HepG2 (cell line): ENCODE results near the gene GALNT8.

Experiments
- ATF1 ChIP-seq: IDR thresholded peaks from 2 replicates; pipeline ENCODE4 v1.6.1; 2016; ENCODE audit warnings: mild to moderate bottlenecking, control low read depth
- GABPA ChIP-seq, 2 experiments: IDR thresholded peaks; 2 replicates each; pipeline ENCODE4 v1.6.1; 2011 to 2016; ENCODE audit warnings: low read depth in 2 of 2, low read length in 1 of 2, missing biosample characterization in 1 of 2, missing genetic modification characterization in 1 of 2
- GATAD2A ChIP-seq: IDR thresholded peaks from 2 replicates; pipeline ENCODE4 v1.6.1; 2016
- GLI4 ChIP-seq: sonication (generic); formaldehyde crosslinking; IDR thresholded peaks from 2 replicates; pipeline ENCODE4 v1.5.1; 2020; ENCODE audit warnings: missing genetic modification reagents, mild to moderate bottlenecking, moderate library complexity, borderline replicate concordance
- HDAC1 ChIP-seq: sonication (generic); formaldehyde crosslinking; IDR thresholded peaks from 2 replicates; pipeline ENCODE4 v1.5.1; 2020; ENCODE audit warnings: mild to moderate bottlenecking, missing genetic modification reagents
- LCORL ChIP-seq, 2 experiments: fragments of 450-650 bp in 1 of 2; sonication (generic) in 1 of 2; formaldehyde crosslinking in 1 of 2; IDR thresholded peaks; 2 replicates each; pipeline versions ENCODE4 v1.5.0 to v1.6.1; 2017 to 2020; ENCODE audit warnings: antibody characterized with exemption in 1 of 2, missing genetic modification reagents in 1 of 2
- MAZ ChIP-seq, 2 experiments: sonication (generic) in 1 of 2; formaldehyde crosslinking in 1 of 2; IDR thresholded peaks; 2 replicates each; pipeline versions ENCODE4 v1.5.0 to v1.6.1; 2012 to 2020; ENCODE audit warnings: low read depth in 2 of 2, mild to moderate bottlenecking in 2 of 2, borderline replicate concordance in 1 of 2, improper control_type of control experiment in 1 of 2, low read length in 1 of 2, missing genetic modification reagents in 1 of 2, moderate library complexity in 1 of 2
- PRDM15 ChIP-seq: sonication (generic); formaldehyde crosslinking; IDR thresholded peaks from 2 replicates; pipeline ENCODE4 v1.4.0; 2020; ENCODE audit warnings: missing genetic modification reagents
- REXO4 ChIP-seq: sonication (generic); formaldehyde crosslinking; IDR thresholded peaks from 2 replicates; pipeline ENCODE4 v1.8.0; 2022; ENCODE audit warnings: missing genetic modification reagents, mild to moderate bottlenecking, borderline replicate concordance
- ZNF670 ChIP-seq: sonication (generic); formaldehyde crosslinking; IDR thresholded peaks from 2 replicates; pipeline ENCODE4 v1.8.0; 2022; ENCODE audit warnings: mild to moderate bottlenecking, missing genetic modification reagents, borderline replicate concordance
- ZZZ3 ChIP-seq: sonication (generic); formaldehyde crosslinking; IDR thresholded peaks from 2 replicates; pipeline ENCODE4 v1.4.0; 2020; ENCODE audit warnings: missing genetic modification reagents, mild to moderate bottlenecking, borderline replicate concordance
- TF ChIP-seq, protein P1 (sequence below): IDR thresholded peaks from 2 replicates; pipeline ENCODE4 v1.4.0; 2020; ENCODE audit warnings: mild to moderate bottlenecking, missing genetic modification reagents
- TF ChIP-seq, protein P2 (sequence below): sonication (generic); formaldehyde crosslinking; IDR thresholded peaks from 2 replicates; pipeline ENCODE4 v1.5.0; 2020; ENCODE audit warnings: mild to moderate bottlenecking, missing genetic modification reagents, moderate library complexity
- TF ChIP-seq, protein P3 (sequence below): sonication (generic); formaldehyde crosslinking; IDR thresholded peaks from 2 replicates; pipeline ENCODE4 v1.5.1; 2020; ENCODE audit warnings: mild to moderate bottlenecking, missing genetic modification reagents, moderate library complexity

DNA sequence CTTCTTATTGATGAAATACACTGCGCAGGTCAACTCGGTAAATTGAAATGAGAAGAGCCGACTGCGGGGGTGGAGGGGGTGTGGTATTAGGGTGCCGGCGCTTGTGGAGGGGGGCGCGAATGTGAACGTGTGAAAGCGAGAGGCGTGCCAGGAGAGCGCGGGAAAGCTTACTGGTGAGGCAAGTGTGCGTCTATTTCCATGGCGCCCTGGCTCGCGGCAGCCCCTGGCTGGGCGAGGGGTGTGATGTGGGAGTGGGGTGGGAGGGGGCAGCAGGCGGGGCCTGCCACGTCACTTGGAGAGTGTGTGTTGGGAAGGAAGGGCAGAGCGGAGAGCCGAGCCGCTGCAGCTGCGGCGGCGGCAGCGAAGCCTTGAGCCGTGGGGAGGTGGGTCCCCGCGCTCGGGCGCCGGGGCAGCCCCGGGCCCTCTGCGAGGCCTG, 88.8 kb downstream of the GALNT8 start:
- TF ChIP-seq, protein P1, sequence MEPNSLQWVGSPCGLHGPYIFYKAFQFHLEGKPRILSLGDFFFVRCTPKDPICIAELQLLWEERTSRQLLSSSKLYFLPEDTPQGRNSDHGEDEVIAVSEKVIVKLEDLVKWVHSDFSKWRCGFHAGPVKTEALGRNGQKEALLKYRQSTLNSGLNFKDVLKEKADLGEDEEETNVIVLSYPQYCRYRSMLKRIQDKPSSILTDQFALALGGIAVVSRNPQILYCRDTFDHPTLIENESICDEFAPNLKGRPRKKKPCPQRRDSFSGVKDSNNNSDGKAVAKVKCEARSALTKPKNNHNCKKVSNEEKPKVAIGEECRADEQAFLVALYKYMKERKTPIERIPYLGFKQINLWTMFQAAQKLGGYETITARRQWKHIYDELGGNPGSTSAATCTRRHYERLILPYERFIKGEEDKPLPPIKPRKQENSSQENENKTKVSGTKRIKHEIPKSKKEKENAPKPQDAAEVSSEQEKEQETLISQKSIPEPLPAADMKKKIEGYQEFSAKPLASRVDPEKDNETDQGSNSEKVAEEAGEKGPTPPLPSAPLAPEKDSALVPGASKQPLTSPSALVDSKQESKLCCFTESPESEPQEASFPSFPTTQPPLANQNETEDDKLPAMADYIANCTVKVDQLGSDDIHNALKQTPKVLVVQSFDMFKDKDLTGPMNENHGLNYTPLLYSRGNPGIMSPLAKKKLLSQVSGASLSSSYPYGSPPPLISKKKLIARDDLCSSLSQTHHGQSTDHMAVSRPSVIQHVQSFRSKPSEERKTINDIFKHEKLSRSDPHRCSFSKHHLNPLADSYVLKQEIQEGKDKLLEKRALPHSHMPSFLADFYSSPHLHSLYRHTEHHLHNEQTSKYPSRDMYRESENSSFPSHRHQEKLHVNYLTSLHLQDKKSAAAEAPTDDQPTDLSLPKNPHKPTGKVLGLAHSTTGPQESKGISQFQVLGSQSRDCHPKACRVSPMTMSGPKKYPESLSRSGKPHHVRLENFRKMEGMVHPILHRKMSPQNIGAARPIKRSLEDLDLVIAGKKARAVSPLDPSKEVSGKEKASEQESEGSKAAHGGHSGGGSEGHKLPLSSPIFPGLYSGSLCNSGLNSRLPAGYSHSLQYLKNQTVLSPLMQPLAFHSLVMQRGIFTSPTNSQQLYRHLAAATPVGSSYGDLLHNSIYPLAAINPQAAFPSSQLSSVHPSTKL (CRISPR knock-in tag), result no peak
- no peak for TF ChIP-seq REXO4 (CRISPR knock-in tag)
- no peak for TF ChIP-seq LCORL (IDR thresholded peaks at IDR 0.05)
- TF ChIP-seq LCORL (CRISPR knock-in tag; IDR thresholded peaks at IDR 0.05), result no peak
- TF ChIP-seq ATF1 (CRISPR knock-in tag), result no peak
- TF ChIP-seq GATAD2A (CRISPR knock-in tag), result no peak
- no peak for TF ChIP-seq PRDM15
- no peak for TF ChIP-seq HDAC1
- TF ChIP-seq, protein P2, sequence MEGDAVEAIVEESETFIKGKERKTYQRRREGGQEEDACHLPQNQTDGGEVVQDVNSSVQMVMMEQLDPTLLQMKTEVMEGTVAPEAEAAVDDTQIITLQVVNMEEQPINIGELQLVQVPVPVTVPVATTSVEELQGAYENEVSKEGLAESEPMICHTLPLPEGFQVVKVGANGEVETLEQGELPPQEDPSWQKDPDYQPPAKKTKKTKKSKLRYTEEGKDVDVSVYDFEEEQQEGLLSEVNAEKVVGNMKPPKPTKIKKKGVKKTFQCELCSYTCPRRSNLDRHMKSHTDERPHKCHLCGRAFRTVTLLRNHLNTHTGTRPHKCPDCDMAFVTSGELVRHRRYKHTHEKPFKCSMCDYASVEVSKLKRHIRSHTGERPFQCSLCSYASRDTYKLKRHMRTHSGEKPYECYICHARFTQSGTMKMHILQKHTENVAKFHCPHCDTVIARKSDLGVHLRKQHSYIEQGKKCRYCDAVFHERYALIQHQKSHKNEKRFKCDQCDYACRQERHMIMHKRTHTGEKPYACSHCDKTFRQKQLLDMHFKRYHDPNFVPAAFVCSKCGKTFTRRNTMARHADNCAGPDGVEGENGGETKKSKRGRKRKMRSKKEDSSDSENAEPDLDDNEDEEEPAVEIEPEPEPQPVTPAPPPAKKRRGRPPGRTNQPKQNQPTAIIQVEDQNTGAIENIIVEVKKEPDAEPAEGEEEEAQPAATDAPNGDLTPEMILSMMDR (CRISPR knock-in tag), result no peak
- no peak for TF ChIP-seq ZZZ3 (CRISPR knock-in tag)
- TF ChIP-seq GLI4 (CRISPR knock-in tag), result no peak
- no peak for TF ChIP-seq GABPA (IDR thresholded peaks at IDR 0.05; ENCODE audit: low read depth, low read length)
- TF ChIP-seq GABPA (CRISPR knock-in tag; IDR thresholded peaks at IDR 0.05; ENCODE audit: low read depth), result no peak
- no peak for TF ChIP-seq ZNF670
- TF ChIP-seq MAZ (IDR thresholded peaks at IDR 0.05; ENCODE audit: borderline replicate concordance, low read depth, low read length), result no peak
- TF ChIP-seq MAZ (CRISPR knock-in tag; IDR thresholded peaks at IDR 0.05; ENCODE audit: low read depth), result no peak
- TF ChIP-seq, protein P3, sequence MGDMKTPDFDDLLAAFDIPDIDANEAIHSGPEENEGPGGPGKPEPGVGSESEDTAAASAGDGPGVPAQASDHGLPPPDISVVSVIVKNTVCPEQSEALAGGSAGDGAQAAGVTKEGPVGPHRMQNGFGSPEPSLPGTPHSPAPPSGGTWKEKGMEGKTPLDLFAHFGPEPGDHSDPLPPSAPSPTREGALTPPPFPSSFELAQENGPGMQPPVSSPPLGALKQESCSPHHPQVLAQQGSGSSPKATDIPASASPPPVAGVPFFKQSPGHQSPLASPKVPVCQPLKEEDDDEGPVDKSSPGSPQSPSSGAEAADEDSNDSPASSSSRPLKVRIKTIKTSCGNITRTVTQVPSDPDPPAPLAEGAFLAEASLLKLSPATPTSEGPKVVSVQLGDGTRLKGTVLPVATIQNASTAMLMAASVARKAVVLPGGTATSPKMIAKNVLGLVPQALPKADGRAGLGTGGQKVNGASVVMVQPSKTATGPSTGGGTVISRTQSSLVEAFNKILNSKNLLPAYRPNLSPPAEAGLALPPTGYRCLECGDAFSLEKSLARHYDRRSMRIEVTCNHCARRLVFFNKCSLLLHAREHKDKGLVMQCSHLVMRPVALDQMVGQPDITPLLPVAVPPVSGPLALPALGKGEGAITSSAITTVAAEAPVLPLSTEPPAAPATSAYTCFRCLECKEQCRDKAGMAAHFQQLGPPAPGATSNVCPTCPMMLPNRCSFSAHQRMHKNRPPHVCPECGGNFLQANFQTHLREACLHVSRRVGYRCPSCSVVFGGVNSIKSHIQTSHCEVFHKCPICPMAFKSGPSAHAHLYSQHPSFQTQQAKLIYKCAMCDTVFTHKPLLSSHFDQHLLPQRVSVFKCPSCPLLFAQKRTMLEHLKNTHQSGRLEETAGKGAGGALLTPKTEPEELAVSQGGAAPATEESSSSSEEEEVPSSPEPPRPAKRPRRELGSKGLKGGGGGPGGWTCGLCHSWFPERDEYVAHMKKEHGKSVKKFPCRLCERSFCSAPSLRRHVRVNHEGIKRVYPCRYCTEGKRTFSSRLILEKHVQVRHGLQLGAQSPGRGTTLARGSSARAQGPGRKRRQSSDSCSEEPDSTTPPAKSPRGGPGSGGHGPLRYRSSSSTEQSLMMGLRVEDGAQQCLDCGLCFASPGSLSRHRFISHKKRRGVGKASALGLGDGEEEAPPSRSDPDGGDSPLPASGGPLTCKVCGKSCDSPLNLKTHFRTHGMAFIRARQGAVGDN (CRISPR knock-in tag), result no peak
